Neural cell (in vitro differentiated cells): ENCODE data around the gene KIRREL3.

Source experiments
- CTCF ChIP-seq: fragments of 450-650 bp; IDR thresholded peaks from 2 replicates; pipeline ENCODE4 v1.5.1; 2014; ENCODE audit warnings: antibody characterized with exemption, mild to moderate bottlenecking, moderate library complexity; ENCODE audit not compliant: poor library complexity, severe bottlenecking
- EZH2 ChIP-seq: fragments of 200-600, 300-800 bp; shearing (Covaris generic), sonication (generic); IDR thresholded peaks from 2 replicates; pipeline ENCODE4 v1.6.1; 2014; ENCODE audit warnings: antibody characterized with exemption, low read length, borderline replicate concordance, mild to moderate bottlenecking; ENCODE audit not compliant: insufficient read depth, poor library complexity, severe bottlenecking
- POLR2AphosphoS5 ChIP-seq: IDR thresholded peaks from 2 replicates; pipeline ENCODE4 v1.6.1; 2012
- RAD21 ChIP-seq: fragments of 450-650 bp; conservative IDR thresholded peaks from 2 replicates; pipeline ENCODE4 v1.6.1; 2014; ENCODE audit warnings: antibody characterized with exemption, mild to moderate bottlenecking, moderate library complexity

- TF ChIP-seq CTCF (no peak), RAD21 (no peak), POLR2AphosphoS5 (no peak), EZH2 (no peak)
Observed at GRCh38 chr11:126993599-126993998, 7.0 kb downstream of the KIRREL3 start.
